ENCODE results near the gene SDK1. TPM values are rescaled to one million over a fixed set of nuclear protein-coding genes. Genes with fewer than 3 reads are reported as not detected.

SDK1 gene
- total and polyA plus RNA-seq, 4 donors: 0.12 to 0.47 (median 0.36) TPM

- Histone ChIP-seq H3K27me3 (ENCODE audit: control insufficient read depth in 4 of 4, insufficient read depth in 4 of 4, low read length in 3 of 4) (no peaks in the 10 kb centered on the region), H3K9ac (ENCODE audit: low read depth in 1 of 2, low read length in 2 of 2) (no peak overlapping the region), H3K27ac (ENCODE audit: low read depth in 1 of 2, low read length in 2 of 2) (no peak overlapping the region), H3K9me3 (ENCODE audit: control insufficient read depth in 4 of 4, low read length in 3 of 4) (no peaks in the 10 kb centered on the region), H3K4me3 (ENCODE audit: low read depth in 1 of 3, low read length in 3 of 3) (no peak overlapping the region), H3K36me3 (ENCODE audit: control insufficient read depth in 4 of 4, insufficient read depth in 3 of 4, low read depth in 1 of 4, low read length in 3 of 4) (no peaks in the 10 kb centered on the region), H3K4me1 (ENCODE audit: control insufficient read depth in 4 of 4, insufficient read depth in 4 of 4, low read length in 3 of 4) (no peaks in the 10 kb centered on the region)
- 88% methylated on average over 2 of the region's 2 CpGs for WGBS
- no peak for DNase-seq (ENCODE audit: low spot score)
- no peak for TF ChIP-seq YY1 (IDR thresholded peaks at IDR 0.05)
- TF ChIP-seq HNF4A (conservative IDR thresholded peaks at IDR 0.05): no peak
- no peak for TF ChIP-seq TAF1 (conservative IDR thresholded peaks at IDR 0.05)
- no peak for TF ChIP-seq RXRA (IDR thresholded peaks at IDR 0.05)
- no peak for TF ChIP-seq JUND (IDR thresholded peaks at IDR 0.05)
- no peak for TF ChIP-seq ZBTB33 (IDR thresholded peaks at IDR 0.05)
- TF ChIP-seq FOXA1 (IDR thresholded peaks at IDR 0.05): no peak
- TF ChIP-seq RAD21 (IDR thresholded peaks at IDR 0.05): no peak
- TF ChIP-seq CTCF (IDR thresholded peaks at IDR 0.05; ENCODE audit: low read depth, low read length, missing input control): no peak
- TF ChIP-seq NR2F2 (IDR thresholded peaks at IDR 0.05): no peak
- TF ChIP-seq FOXA2 (IDR thresholded peaks at IDR 0.05): no peak
- no peak for TF ChIP-seq REST (IDR thresholded peaks at IDR 0.05)
- TF ChIP-seq SP1 (IDR thresholded peaks at IDR 0.05): no peak
- no peak for TF ChIP-seq MAX (IDR thresholded peaks at IDR 0.05)
- TF ChIP-seq GABPA (IDR thresholded peaks at IDR 0.05 in 1 of 2, conservative IDR thresholded peaks at IDR 0.05 in 1 of 2): no peak
Measured at GRCh38 chr7:3748389-3748788, 447.3 kb downstream of the SDK1 start.

- H3K4me1 ChIP-seq (ENCODE audit: control insufficient read depth in 4 of 4, insufficient read depth in 4 of 4, low read length in 3 of 4): no peaks in the 10 kb centered on the region
- DNase-seq (ENCODE audit: low spot score): no peak
- no peak overlapping the region for H3K9ac ChIP-seq (ENCODE audit: low read depth in 1 of 2, low read length in 2 of 2)
- no peak overlapping the region for H3K27ac ChIP-seq (ENCODE audit: low read depth in 1 of 2, low read length in 2 of 2)
- 90% methylated on average over 1 of the region's 1 CpG for whole genome bisulfite sequencing
- H3K9me3 ChIP-seq (ENCODE audit: control insufficient read depth in 4 of 4, low read length in 3 of 4): no peaks in the 10 kb centered on the region
- no peak overlapping the region for H3K4me3 ChIP-seq (ENCODE audit: low read depth in 1 of 3, low read length in 3 of 3)
- H3K27me3 ChIP-seq (ENCODE audit: control insufficient read depth in 4 of 4, insufficient read depth in 4 of 4, low read length in 3 of 4): no peaks in the 10 kb centered on the region
- no peaks in the 10 kb centered on the region for H3K36me3 ChIP-seq (ENCODE audit: control insufficient read depth in 4 of 4, insufficient read depth in 3 of 4, low read depth in 1 of 4, low read length in 3 of 4)
- TF ChIP-seq JUND (IDR thresholded peaks at IDR 0.05) (no peak), EGR1 (IDR thresholded peaks at IDR 0.05; ENCODE audit: low read depth in 2 of 2) (no peak), CTCF (IDR thresholded peaks at IDR 0.05; ENCODE audit: low read depth, low read length, missing input control) (no peak), HNF4A (conservative IDR thresholded peaks at IDR 0.05) (no peak), NR2F2 (IDR thresholded peaks at IDR 0.05) (no peak), ZBTB33 (IDR thresholded peaks at IDR 0.05) (no peak), GABPA (IDR thresholded peaks at IDR 0.05 in 1 of 2, conservative IDR thresholded peaks at IDR 0.05 in 1 of 2) (no peak), TAF1 (conservative IDR thresholded peaks at IDR 0.05) (no peak), YY1 (IDR thresholded peaks at IDR 0.05) (no peak), REST (IDR thresholded peaks at IDR 0.05) (no peak)
Measured at GRCh38 chr7:3753868-3754267, 452.8 kb downstream of the SDK1 start.

All from liver (tissue), 9 donors.